Retinal pigment epithelial cell (primary cell): ENCODE results near the gene KRTDAP.

Experiments
- DNase-seq: peaks from one replicate; pipeline ENCODE4 v3.0.0-alpha.2; 2010; ENCODE audit warnings: low read depth
- H3K4me3 ChIP-seq: 2 replicates; pipeline ENCODE4 v1.5.1; 2011; ENCODE audit warnings: mild to moderate bottlenecking, low read length, control low read depth, moderate library complexity
- TF ChIP-seq, protein P1 (sequence below): conservative IDR thresholded peaks from 2 replicates; pipeline ENCODE4 v1.5.1; 2011; ENCODE audit warnings: low read depth, low read length, control low read depth, inconsistent platforms

The KRTDAP gene

DNA sequence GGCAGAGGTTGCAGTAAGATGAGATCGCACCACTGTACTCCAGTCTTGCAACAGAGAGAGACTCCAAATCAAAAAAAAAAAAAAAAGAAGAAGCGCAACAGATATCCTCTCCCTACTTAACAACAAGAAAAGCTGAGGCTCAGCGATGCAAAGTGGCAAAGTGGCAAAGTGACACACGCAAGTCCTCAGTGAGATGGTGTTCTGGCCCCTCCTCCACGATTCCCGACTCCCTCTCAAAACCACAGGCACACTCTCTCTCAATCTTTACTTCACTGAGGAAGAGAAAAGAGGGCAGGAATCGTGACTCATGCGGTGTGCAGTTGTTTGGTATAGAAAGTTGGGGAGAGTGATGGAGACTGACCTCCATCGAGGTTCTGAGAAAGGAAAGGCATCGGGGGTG lies 29.7 kb downstream of the KRTDAP start:
- H3K4me3 ChIP-seq, result no peak overlapping the region
- no peak for DNase-seq
- TF ChIP-seq, protein P1, sequence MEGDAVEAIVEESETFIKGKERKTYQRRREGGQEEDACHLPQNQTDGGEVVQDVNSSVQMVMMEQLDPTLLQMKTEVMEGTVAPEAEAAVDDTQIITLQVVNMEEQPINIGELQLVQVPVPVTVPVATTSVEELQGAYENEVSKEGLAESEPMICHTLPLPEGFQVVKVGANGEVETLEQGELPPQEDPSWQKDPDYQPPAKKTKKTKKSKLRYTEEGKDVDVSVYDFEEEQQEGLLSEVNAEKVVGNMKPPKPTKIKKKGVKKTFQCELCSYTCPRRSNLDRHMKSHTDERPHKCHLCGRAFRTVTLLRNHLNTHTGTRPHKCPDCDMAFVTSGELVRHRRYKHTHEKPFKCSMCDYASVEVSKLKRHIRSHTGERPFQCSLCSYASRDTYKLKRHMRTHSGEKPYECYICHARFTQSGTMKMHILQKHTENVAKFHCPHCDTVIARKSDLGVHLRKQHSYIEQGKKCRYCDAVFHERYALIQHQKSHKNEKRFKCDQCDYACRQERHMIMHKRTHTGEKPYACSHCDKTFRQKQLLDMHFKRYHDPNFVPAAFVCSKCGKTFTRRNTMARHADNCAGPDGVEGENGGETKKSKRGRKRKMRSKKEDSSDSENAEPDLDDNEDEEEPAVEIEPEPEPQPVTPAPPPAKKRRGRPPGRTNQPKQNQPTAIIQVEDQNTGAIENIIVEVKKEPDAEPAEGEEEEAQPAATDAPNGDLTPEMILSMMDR, result no peak

DNA sequence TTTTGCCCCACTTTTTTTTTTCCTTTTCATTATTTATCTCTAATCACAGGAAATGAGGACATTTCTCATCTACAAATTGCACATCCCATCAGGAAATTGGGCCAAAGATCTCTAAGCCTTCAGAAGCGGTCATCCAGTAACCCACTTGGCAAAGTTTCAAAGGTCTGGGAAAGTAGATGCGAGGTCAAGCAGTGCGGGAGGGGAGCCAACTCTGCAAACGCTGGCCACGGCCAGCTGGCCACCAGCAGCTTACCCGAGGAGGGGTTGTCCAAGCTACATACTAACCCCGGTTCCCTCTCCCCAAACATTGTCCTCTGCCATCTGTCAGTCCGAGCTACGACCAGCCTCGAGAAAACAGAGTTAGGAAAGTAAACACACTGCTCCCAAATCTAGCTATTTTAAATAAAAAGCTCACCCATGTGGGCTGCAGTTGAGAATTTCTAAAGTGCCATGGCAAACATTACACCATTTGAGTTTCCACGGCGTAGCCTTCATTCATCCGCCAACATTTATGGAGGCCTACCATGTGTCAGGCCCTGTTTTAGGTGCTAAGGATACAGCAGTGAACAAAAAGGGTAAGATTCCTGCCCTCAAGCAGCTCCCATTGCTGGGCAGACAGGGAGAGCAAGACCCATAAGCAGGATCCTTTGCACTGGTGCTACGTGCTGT lies 30.7 kb downstream of the KRTDAP start:
- no peak for DNase-seq
- H3K4me3 ChIP-seq, result no peak overlapping the region
- TF ChIP-seq, protein P1, result no peak

DNA sequence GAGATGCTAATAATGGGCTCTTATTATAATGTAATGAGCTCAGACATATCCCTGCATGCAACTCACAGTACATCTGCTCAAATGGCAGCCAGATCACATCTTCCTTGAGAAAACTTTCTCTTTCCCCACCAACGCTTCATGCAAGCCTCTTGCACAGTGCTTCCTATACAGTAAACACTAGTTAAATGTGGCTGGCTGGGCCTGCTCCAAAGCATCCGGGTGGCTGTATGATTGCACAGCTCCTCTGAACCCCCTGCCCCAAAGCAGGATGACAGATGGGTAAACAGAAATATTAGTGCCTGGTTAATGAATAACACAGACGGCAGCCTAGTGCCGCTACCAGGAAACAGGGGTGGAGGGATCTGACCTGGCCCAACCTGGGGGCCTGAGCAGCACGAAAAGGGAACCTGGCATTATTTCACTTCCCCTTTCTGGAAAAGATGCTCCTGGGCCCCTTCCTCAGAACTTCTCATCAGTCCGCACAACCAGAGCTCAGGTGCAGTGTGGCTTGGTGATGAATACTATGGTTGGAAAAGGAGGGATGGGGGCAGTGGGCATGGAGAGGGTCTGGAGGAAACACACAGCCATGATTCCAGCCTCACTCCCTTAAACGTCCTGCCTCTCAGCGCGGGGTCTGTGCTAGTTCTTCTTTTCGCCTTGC lies 31.4 kb downstream of the KRTDAP start:
- DNase-seq, result no peak
- H3K4me3 ChIP-seq, result no peak overlapping the region

DNA sequence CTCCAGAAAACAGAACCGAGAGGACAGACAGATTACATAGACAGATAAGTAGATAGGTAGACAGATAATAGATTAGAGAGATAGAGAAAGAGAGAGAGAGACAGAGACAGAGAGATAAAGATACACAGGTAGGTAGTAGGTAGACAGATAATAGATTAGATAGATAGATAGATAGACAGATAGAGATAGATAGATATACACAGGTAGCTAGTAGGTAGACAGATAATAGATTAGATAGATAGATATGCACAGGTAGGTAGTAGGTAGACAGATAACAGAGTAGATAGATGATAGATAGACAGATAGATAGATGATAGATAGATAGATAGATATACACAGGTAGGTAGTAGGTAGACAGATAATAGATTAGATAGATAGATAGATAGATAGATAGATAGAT lies 32.1 kb downstream of the KRTDAP start:
- TF ChIP-seq, protein P1, result no peak
- H3K4me3 ChIP-seq, result no peak overlapping the region
- DNase-seq, result no peak

More for the DNA sequence above, 31.4 kb downstream of the KRTDAP start:
- TF ChIP-seq, protein P1, result no peak

DNA sequence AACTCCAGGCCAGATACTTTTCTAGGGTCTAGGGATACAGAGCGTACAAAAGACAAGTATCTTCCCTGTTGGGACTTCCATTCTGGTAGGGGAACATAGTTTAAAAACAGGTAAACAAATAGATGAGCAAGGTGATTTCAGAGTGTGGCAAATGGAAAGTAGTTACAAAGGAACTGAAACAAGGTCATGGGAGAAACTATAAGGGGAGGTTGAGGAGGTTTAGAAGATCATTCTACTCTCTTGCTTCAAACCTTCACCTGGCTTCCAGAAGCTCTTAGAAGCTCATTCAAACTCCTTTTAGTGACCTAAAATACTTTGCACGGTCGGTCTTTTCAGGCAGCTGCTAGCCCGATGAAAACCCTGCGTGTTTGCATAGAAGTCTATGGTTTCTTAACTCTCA lies 33.1 kb downstream of the KRTDAP start:
- TF ChIP-seq, protein P1, result no peak
- H3K4me3 ChIP-seq, result no peak overlapping the region
- no peak for DNase-seq

DNA sequence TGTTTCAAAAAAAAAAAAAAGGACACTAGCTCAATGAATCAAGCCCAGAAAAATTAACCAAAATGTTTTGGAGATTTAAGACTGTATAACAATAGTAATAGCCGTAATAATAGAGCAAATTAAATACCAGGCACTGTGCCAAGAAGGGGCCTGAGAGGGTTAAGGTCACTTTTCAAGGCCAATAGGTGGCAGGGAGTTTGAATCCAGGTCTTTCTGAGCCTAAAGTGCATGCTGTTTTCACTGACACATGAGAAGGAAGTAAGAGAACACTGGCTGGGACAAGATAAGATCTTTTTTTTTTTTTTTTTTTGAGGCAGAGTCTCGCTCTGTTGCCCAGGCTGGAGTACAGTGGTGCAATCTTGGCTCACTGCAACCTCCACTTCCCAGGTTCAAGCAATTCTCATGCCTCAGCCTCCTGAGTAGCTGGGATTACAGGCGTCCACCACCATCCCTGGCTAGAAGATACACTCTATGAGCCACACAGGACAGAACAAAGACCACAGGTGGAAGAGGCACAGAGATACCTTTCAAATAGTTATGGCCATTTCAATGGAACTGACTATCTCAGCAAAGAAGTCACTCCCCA lies 34.6 kb downstream of the KRTDAP start:
- TF ChIP-seq, protein P1, result no peak

More for the DNA sequence above, 34.6 kb downstream of the KRTDAP start:
- H3K4me3 ChIP-seq, result no peak overlapping the region
- DNase-seq, result no peak
